OCI-LY7 (cell line): Measurements from ENCODE around the gene NUP210.

Source experiments
- CTCF ChIP-seq: fragments of 200-600 bp; sonication (generic); conservative IDR thresholded peaks from 2 replicates; pipeline ENCODE4 v1.5.1; 2014; ENCODE audit warnings: mild to moderate bottlenecking, antibody characterized with exemption, low read length, moderate library complexity, mixed read lengths
- EZH2phosphoT487 ChIP-seq: fragments of 200-600 bp; sonication (generic); IDR thresholded peaks from 2 replicates; pipeline ENCODE4 v1.6.1; 2018; ENCODE audit warnings: low read depth, borderline replicate concordance, mild to moderate bottlenecking, mixed run types, antibody characterized with exemption, low read length, moderate library complexity, mixed read lengths

GRCh38 chr3:13358643-13359042, 61.5 kb downstream of the NUP210 start:
- no peak for TF ChIP-seq CTCF
- no peak for TF ChIP-seq EZH2phosphoT487
